HTERT RPE-1 (cell line): ENCODE measurements around the gene GNB5.
"Not testable (repeated sequence)": the region's sequence is repeated elsewhere in the genome, so short reads cannot be mapped to it uniquely, and the experiment has no call there.

Source experiments
- in situ Hi-C: fragments of 300-500 bp; cut with MboI; formaldehyde crosslinking; loops from 4 replicates; pipeline ENCODE4 v1.14.3; 2020; ENCODE audit warnings: low sequenced_read_pairs

Gene GNB5

DNA sequence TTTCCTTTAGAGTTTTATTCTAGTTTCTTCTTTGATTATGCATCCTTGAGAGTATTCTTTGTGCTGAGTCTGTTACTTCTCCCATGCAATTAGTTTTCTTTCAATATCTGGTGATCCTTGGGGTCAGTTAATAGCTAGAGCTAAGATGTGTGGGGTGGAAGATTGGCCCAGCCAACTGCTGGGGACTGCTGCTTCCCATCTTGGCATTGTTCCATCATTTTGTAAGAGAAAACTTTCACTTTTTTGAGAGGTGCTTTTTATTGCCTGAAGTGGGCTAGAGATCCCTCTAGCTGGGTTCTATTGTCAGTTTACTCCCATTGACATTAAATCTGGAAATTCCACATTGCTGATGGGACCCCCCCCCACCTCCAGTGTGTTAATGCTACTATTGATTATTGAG, 94.0 kb downstream of the GNB5 start:
- in situ Hi-C loops: no loop called here

DNA sequence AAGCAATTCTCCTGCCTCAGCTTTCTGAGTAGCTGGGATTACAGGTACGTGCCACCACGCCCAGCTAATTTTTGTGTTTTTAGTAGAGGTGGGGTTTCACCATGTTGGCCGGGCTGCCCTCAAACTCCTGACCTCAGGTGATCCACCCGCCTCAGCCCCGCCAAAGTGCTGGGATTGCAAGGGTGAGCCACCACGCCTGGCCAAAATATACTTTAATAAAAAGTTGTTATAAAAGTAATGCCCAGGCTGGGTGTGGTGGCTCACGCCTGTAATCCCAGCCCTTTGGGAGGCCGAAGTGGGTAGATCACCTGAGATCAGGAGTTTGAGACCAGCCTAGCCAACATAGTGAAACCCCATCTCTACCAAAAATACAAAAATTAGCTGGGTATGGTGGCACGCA, 94.7 kb downstream of the GNB5 start:
- in situ Hi-C loops: not testable (repeated sequence)

DNA sequence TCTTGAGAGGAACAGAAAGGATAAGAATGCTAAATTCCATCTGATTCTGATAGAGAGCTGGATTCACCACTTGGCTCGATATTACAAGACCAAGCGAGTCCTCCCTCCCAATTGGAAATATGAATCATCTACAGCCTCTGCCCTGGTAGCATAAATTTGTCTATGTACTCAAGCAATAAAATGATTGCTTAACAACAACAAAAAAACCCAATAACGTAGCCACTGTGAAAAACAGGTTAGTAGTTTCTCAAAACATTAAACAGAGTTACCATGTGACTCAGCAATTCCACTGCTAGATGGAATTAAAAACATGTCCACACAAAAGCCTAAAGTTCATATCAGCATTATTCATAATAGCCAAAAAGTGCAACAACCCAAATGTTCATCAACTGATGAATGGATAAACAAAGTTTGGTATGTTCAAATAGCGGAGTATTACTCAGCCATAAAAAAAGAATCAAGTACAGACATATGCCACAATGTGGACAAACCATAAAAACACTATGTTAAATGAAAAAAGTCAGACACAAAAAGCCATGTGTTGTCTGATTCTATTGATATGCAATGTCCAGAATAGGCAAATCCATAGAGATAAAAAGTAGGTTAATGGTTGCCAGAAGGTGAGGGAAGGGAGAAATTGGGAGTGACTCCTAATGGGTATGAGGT, 95.5 kb downstream of the GNB5 start:
- in situ Hi-C loops: no loop called here

DNA sequence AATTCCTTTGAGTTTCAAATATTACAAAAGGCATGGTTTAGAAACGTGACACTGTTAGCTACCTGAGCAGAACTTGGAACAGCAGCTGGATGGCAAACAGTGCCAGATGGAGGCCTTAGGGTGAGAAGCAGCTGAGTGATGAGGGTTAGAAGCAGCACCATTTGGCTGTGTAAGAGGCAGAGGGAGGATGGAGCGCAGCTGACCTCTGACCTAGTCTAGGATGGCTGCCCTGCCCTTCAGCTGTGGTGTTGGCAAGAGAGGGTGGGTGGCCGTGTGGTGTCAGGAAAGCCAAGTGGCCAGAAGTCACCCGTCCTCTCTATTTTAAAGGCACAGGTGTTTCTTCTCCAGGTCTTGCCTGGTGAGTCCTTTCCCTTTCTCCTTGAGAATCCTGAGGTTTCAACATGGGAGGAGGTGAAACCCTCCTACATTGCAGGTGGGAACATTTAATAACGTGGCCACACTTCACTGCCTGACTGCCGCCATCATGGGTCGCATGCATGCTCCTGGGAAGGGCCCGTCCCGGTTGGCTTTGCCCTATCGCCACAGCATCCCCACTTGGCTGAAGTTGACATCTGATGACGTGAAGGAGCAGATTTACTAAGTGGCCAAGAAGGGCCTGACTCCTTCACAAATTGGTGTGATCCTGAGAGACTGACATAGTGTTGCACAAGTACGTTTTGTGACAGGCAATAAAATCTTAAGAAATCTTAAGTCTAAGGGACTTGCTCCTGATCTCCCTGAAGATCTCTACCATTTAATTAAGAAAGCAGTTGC, 96.2 kb downstream of the GNB5 start:
- in situ Hi-C loops: no loop called here

DNA sequence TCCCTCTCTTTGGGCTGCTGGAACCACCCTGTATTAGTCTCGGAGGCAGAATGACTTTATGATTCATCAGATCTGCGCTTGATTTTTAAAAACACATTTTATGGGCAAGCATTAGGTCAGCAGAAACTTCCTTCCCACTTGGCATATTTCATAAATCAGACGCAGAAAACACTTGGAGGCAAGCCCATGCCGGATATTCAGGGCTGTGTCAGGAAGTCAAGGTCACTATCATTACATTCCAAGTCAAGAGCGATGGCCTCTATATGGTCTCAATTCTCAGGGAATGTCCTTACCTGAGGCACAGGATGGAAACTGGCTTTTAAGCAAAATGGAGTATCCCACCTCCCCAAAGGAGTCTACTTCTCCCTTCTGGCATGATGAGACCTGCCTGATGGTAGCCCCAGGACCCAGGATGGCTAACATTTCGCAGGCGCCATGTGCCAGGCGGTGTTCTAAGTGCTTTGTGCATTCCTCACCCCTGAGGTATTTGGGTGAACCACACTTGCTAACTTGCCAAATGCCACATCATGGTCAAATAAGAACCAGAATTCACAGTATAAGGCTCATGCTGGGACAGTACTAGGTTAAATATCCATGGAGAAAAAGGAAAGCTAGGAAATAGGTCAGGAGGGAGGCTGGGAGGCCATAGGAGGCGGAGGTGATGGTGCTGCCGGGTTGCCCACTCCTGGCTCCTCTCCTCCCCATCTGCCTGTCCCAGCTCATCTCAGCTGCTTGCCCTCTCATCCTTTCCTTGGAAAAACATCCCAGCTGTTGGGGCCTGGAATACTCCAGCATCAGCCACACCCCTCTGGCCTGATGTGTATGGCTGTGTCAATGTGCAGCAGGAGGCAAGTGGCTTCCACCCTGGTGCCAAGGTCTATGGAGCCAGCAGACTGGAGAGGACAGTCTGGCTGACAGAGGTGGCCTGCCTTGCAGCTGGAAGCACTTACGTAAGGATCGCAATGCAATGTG, 97.4 kb downstream of the GNB5 start:
- in situ Hi-C loops: no loop called here

DNA sequence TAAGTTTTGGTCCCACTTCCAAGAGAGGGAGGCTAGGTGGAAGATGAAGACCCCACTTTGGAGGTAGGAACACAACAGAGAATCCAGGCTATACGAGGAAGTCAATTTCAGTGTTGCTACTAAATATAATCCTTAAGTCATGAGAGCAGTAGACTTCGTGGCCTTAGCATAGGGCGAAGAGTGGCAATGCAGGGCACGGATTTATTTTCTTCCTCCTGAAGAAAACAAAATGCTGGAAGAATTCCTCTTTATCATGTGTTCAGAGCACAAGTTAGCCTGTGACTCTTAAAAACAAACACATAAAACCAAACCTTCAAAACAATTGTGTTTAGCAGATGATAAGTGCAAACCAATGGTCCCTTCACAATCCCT, 98.0 kb downstream of the GNB5 start:
- in situ Hi-C loops: no loop called here

DNA sequence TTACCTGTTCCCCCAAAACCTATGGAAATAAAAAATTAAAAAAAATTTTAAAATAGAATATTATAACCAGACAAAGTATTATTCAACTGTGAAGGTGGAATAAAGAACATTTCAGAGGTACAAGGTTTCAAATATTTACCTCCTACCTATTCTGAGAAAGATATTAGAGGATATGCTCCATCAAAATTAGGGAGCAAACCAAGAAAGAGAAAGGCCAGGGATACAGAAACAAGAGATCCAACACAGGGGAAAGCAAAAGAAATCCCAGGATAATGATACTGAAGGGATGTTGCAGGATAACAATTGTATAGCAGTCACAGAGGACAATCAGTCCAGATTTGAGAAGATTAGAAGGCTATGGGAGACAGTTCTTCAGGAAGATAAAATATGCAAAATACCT, 101.0 kb downstream of the GNB5 start:
- in situ Hi-C loops: no loop called here

DNA sequence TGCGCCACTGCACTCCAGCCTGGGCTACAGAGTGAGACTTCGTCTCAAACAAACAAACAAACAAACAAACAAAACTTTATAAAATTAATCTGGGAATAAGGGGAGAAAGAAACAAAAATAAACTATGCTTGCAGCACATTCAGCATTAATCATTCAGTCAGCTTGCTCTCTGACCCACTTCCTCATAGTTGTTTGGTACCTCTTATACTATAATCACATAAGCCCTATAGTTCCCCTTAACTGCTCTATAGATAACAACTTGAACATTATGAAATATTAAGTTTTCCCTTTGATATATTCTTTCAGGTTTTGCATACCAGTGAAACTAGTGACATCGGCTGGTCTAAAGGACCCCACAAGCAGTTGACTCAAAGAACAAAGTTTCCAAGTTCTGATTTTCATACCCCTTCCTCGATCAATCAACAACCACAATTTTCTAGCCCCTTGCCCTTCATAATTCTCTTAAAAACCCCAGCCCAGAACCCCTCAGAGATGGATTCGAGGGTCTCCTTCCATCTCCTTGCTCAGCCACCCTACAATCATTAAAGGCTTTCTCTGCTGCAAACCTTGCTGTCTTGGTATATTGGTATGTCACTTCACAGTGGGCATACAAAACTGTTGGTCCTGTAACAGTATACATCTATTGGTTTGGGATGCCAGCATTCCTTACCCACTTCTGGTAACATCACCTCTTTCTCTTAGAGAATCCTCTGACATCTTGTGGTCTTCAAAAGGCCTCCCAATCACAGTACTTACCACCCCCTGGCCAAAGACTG, 105.0 kb downstream of the GNB5 start:
- in situ Hi-C loops: no loop called here

DNA sequence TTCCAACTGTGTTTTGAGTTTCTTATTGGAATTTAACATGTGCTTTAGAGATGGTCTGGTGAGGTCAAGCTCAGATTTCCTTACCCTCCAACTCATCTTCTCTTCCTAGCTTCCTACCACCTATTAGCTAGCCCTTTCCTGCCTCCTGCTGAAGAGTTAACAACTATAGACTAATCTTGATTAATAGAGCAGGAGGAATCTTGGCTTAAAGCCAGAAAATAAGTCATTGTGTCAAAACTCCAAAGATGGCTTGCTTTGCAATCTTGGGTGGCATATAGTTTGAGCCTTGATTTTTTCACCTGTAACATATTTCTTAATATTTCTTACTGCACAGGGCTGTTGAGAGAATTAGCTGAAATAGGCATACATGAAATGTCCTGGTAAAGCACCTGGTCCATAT, 105.9 kb downstream of the GNB5 start:
- in situ Hi-C loops: no loop called here

DNA sequence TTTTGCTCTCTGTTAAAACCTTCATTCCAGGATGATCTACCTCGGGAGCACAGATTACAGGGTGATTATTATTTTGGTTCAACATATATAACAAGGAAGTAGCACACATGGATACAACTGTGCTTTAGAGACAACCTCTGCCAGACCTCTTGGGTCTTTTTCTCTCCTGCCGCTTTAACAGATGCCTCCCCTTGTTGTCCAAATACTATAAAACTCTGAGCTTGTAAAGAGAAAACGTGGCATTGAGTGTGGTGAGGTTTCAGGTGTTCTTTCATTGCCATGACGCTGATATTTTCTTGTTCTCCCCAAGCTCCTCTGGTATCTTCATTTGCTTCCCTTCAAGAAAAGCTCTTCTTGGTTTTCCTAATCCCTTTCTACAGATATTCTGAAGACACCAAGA, 107.6 kb downstream of the GNB5 start:
- in situ Hi-C loops: no loop called here

DNA sequence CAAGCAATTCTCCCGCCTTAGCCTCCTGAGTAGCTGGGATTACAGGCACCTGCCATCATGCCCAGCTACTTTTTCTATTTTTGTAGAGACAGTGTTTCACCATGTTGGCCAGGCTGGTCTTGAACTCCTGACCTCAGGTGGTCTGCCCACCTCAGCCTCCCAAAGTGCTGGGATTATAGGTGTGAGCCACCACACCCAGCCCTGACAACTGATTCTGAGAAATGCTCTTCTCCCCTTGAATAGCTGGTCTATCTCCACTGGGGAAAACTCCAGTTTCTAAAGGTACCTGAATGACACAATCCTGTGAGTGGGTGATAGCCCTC, 108.2 kb downstream of the GNB5 start:
- in situ Hi-C loops: not testable (repeated sequence)

DNA sequence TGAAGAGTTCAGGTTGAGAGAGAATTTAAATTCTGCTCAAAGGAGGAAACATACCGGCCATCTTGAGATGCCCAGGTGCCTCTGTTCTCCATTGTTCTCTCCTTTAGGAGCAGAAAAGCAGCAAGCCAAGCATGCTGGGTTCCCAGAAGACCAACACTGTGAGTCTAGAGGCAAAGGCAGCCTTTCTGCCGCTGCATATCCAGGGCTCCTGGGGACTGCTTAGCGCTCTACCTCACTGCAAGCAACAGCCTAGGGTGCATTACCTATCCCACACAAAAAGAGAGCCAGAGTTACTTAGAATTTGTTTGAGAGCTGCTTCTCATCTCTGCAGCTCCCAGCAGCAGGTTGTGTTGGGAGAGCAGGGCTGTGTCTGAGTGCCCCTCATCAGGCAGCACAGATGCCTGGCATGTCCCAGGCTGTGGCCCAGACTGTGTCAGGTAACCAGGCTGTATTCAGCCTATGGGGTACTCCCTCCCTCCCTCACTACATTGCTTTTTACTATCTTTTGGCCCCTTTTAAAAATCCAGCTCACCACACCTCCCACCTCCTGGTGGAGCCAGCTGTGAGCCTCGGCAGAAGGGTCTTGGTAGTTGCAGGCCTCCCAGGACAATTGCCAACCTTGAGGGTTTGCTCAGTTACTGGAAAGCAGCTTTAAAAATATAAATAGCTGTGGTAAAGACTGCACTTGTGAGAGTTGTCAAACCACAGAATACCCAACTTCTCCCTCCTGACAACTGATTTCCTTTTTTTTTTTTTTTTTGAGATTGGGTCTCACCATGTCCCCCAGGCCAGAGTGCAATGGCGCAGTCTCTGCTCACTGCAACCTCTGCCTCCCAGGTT, 108.8 kb downstream of the GNB5 start:
- in situ Hi-C loops: no loop called here

DNA sequence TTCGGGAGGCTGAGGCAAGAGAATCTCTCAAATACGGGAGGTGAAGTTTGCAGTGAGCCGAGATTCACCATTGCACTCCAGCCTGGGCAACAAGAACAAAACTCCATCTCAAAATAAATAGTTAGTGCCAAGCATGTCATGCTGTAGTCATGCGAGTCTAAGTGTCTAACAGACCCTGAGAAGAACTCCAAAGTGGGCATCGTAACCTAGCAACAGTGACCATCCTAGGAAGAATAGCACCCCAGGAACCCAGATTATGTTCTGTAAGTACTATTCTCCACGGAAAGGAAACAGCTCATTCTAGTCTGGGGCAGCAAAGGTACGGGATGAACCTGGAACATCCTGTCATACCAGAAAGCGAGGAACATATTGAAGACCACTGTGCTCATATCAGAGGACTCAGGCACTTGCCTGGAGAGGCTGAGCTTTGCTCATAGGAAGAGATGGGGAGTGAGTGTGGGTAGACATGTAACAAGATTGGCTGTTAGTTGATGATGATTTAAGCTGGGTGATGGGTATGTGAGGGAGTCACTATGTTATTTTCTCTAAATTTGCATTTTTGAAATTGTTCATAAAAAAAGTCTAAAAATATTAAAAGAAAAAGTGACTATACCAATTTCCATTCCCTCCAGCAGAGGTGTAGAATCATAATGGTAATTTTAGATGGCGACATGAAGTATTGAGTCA, 110.3 kb downstream of the GNB5 start:
- in situ Hi-C loops: no loop called here

DNA sequence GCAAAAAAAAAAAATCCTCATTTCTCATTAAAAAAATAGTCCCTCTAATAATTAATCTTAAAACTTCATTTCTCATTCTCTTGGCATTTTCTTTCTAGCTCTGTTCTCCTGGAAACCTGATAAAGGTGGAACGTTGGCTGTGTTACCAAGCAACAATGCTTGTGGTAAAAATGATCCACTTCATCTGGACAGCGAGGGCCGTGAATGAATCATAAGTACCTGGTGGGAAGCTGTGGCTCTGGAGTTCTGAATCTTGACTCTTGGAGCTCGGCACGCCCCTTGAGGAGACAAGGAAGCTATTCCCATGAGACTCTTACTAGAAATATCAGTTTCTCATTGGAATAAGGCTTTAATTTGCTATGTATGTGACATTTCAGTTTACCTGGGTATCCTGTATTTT, 111.2 kb downstream of the GNB5 start:
- in situ Hi-C loops: no loop called here

DNA sequence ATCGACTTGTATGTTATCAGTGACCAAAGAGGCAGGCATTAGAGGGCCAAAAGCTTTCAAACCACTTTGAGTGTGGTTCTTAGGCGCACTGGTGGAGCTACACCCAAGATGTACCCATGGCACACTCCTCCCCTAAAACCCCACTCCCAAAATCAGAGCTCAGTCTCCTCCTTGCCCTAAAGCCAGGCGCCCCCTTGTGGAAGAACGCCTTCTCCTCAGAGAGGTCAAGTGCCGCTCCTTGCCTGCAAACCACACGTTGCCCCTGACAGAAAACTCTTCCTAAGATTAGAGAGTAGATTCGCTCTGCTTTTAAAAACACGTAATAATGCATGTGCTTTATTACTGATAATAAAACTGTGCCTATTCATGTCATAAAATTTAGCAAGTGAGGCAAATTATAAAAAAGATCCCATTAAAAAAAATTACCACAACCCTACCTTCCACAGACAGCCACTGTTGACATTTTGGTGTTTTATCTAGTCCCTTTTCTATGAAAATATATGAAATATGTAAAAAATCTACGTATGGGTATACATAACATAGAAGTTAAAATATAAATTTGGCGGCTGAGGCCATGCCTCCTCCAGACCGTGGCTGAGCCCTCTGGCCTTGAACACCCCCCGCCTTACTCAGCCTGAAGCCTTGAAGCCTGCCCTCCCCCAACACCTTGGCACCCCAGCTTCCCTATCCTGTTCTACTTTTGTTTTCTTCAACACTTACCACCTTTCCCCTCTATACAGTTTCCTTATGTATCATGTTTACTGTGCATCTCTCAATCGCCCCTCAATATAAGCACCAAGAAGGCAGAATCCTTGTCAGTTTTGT, 112.1 kb downstream of the GNB5 start:
- in situ Hi-C loops: no loop called here

DNA sequence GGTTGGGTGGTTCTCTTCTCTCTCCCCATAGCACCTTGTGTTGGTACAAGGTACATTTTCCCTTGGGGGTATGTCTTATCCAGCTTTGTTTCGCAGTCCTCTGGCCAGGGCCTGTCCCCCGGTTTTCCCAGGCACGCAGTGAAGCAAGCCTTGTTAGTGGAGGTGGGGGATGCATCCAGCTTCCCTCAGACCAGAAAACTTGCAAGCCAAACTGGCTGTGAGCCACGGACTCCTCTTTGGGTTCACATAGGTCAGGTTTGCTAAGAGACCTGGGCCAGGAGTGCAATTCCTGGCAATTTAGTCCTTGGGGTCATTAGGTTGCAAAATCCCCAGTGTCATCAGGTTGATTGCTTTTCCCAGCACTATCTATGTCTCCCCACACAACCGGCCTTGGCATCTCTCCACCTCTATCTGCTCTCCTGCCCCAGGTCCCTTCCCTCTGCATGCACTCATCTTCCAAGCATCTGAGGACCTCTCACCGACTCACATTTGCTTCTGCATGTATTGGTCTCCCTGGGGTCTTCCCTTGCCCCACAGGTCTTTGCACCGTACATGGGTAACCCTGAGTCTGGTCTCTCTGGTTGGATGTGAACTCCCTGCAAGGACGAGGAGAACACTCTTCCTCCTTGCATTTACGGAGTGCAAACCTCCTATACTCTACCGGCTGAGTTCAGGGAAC, 112.9 kb downstream of the GNB5 start:
- in situ Hi-C loops: no loop called here

DNA sequence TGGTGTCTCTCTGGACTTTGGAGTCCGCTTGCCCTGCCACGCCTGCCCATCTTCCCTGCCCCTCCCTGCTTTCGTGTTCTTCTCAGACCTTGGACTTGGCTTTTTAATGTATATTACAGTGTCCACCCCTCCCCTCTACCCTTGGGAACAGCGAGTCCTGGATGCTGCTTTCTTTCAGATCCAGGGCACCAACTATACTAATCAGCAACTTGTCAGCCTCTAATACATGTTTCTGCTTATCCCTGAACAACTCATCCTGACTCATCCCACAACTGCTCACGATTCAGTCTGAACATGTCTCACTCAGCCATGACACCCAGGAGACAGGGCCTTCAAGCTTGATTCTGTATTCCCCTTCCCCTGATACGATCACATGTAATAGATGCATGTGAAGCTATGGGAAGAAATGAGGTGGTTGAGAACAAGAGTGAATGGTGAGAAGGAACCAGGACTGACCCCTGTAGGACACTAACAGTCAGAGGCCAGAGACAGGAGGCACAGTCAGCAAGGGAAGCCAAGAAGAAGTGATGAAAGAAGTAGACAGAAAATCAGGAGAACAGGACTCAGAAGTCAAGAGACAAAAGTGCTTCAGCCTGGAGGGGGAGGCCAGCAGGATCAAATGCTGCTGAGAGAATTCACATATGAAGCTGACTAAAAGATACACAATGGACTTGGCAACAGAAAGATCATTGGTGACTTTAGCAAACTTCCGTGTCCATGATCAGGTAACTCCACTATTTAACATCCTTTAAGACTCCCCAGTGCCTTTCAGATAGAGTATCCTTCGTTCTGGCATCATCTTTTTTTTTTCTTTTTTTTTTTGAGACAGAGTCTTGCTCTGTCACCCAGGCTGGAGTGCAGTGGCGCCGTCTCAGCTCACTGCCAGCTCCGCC, 114.1 kb downstream of the GNB5 start:
- in situ Hi-C loops: no loop called here
